SU-DHL-6 (cell line): ENCODE data around the gene C1QL1.

Experiments used
- EZH2phosphoT487 ChIP-seq: fragments of 200-600 bp; sonication (generic), shearing (Covaris generic); conservative IDR thresholded peaks from 2 replicates; pipeline ENCODE4 v1.6.1; 2018; ENCODE audit warnings: mild to moderate bottlenecking, antibody characterized with exemption, low read length, moderate library complexity, mixed read lengths
- TF ChIP-seq, protein P1 (sequence below): fragments of 200-600 bp; sonication (generic); IDR thresholded peaks from one replicate; pipeline ENCODE4 v1.5.1; 2017; ENCODE audit warnings: antibody characterized with exemption, mild to moderate bottlenecking, low read length, moderate library complexity; ENCODE audit not compliant: insufficient read depth, poor library complexity, severe bottlenecking

DNA sequence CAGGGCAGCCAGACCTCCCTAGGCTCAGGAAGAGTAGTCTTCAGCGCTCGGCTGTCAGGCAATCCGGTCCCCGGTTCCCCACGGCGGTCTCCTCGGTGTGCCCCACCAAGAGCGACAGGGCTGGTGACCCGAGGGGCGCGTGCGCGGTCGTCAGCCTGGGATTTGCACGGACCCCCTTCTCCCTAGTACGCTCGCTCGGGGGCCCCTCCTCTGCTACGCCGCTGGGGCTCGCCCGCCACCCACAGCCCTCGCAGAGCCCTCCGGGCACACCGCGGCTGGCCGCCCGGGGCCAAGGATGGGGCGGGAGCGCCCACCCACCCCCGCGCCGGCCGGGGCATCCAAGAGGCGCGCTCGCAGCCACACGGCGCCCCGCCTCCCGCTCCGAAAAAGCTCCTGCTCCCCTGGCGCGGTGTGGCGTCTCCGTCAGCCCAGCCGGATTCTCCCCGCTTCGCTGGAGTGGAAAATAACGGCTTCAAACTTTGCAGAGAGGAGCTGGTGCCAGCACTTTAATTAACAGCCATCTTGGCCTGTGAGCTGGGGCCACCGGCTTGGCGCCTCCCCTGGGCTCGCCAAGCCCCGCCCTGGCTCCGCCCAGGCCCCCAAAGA lies 2.1 kb upstream of the C1QL1 start:
- TF ChIP-seq, protein P1, sequence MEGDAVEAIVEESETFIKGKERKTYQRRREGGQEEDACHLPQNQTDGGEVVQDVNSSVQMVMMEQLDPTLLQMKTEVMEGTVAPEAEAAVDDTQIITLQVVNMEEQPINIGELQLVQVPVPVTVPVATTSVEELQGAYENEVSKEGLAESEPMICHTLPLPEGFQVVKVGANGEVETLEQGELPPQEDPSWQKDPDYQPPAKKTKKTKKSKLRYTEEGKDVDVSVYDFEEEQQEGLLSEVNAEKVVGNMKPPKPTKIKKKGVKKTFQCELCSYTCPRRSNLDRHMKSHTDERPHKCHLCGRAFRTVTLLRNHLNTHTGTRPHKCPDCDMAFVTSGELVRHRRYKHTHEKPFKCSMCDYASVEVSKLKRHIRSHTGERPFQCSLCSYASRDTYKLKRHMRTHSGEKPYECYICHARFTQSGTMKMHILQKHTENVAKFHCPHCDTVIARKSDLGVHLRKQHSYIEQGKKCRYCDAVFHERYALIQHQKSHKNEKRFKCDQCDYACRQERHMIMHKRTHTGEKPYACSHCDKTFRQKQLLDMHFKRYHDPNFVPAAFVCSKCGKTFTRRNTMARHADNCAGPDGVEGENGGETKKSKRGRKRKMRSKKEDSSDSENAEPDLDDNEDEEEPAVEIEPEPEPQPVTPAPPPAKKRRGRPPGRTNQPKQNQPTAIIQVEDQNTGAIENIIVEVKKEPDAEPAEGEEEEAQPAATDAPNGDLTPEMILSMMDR = no peak
- no peak for TF ChIP-seq EZH2phosphoT487
